ENCODE data around the gene PACRG.

DNA sequence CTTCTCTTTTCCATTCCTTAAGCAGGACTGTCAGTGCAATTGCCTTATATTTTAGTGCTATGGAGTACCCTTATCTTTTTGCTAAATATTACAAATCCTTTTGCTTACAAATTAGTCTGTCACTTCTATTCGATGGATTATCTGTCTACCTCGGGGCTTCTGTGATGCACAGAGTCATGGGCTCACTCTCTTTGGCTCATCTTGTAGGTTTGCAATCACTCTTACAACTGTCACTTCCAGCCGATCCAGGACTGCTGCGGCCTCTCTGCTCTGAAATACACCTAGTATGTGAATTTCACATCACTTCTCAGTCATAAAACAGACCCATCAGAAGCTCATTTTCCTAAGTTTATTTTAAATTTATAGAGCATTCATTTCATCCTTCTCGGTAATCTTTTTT lies 393.5 kb downstream of the PACRG start:
- TF ChIP-seq, protein P1, sequence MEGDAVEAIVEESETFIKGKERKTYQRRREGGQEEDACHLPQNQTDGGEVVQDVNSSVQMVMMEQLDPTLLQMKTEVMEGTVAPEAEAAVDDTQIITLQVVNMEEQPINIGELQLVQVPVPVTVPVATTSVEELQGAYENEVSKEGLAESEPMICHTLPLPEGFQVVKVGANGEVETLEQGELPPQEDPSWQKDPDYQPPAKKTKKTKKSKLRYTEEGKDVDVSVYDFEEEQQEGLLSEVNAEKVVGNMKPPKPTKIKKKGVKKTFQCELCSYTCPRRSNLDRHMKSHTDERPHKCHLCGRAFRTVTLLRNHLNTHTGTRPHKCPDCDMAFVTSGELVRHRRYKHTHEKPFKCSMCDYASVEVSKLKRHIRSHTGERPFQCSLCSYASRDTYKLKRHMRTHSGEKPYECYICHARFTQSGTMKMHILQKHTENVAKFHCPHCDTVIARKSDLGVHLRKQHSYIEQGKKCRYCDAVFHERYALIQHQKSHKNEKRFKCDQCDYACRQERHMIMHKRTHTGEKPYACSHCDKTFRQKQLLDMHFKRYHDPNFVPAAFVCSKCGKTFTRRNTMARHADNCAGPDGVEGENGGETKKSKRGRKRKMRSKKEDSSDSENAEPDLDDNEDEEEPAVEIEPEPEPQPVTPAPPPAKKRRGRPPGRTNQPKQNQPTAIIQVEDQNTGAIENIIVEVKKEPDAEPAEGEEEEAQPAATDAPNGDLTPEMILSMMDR (IDR thresholded peaks at IDR 0.05) = no peak
- no peak for TF ChIP-seq POLR2A (IDR thresholded peaks at IDR 0.05)
